ENCODE measurements around the gene DRGX. TPM values are rescaled to one million over a fixed set of nuclear protein-coding genes. Genes with fewer than 3 reads are reported as not detected.

Gene DRGX
- total RNA-seq, 1 donor from 2014 or later = not detected

- Mint-ChIP-seq H3K27ac (ENCODE audit: unreplicated experiment) (no peak overlapping the region), H3K4me3 (ENCODE audit: unreplicated experiment) (no peak overlapping the region), H3K36me3 (ENCODE audit: low read depth, unreplicated experiment) (peaks cover 7% of the 10 kb centered on the region), H3K4me1 (ENCODE audit: unreplicated experiment) (no peaks in the 10 kb centered on the region), H3K27me3 (ENCODE audit: unreplicated experiment) (no peaks in the 10 kb centered on the region), H3K9me3 (ENCODE audit: unreplicated experiment) (no peaks in the 10 kb centered on the region)
- TF ChIP-seq, protein P1, sequence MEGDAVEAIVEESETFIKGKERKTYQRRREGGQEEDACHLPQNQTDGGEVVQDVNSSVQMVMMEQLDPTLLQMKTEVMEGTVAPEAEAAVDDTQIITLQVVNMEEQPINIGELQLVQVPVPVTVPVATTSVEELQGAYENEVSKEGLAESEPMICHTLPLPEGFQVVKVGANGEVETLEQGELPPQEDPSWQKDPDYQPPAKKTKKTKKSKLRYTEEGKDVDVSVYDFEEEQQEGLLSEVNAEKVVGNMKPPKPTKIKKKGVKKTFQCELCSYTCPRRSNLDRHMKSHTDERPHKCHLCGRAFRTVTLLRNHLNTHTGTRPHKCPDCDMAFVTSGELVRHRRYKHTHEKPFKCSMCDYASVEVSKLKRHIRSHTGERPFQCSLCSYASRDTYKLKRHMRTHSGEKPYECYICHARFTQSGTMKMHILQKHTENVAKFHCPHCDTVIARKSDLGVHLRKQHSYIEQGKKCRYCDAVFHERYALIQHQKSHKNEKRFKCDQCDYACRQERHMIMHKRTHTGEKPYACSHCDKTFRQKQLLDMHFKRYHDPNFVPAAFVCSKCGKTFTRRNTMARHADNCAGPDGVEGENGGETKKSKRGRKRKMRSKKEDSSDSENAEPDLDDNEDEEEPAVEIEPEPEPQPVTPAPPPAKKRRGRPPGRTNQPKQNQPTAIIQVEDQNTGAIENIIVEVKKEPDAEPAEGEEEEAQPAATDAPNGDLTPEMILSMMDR (IDR thresholded peaks at IDR 0.05; ENCODE audit: unreplicated experiment) = no peak
- DNase-seq (ENCODE audit: low spot score) = no peak
Measured at GRCh38 chr10:49435225-49435624, 39.3 kb upstream of the DRGX start.

- Mint-ChIP-seq H3K27me3 (ENCODE audit: unreplicated experiment) (peaks cover 2% of the 10 kb centered on the region), H3K36me3 (ENCODE audit: low read depth, unreplicated experiment) (no peaks in the 10 kb centered on the region), H3K4me1 (ENCODE audit: unreplicated experiment) (peaks cover 5% of the 10 kb centered on the region), H3K9me3 (ENCODE audit: unreplicated experiment) (no peaks in the 10 kb centered on the region), H3K27ac (ENCODE audit: unreplicated experiment) (no peak overlapping the region), H3K4me3 (ENCODE audit: unreplicated experiment) (no peak overlapping the region)
- no peak for DNase-seq (ENCODE audit: low spot score)
- TF ChIP-seq, protein P1 (IDR thresholded peaks at IDR 0.05; ENCODE audit: unreplicated experiment) = no peak
Measured at GRCh38 chr10:49433069-49433468, 37.2 kb upstream of the DRGX start.

- Mint-ChIP-seq H3K4me1 (ENCODE audit: unreplicated experiment) (peaks cover 5% of the 10 kb centered on the region), H3K4me3 (ENCODE audit: unreplicated experiment) (no peak overlapping the region), H3K36me3 (ENCODE audit: low read depth, unreplicated experiment) (no peaks in the 10 kb centered on the region), H3K9me3 (ENCODE audit: unreplicated experiment) (no peaks in the 10 kb centered on the region), H3K27me3 (ENCODE audit: unreplicated experiment) (peaks cover 2% of the 10 kb centered on the region), H3K27ac (ENCODE audit: unreplicated experiment) (no peak overlapping the region)
- TF ChIP-seq, protein P1 (IDR thresholded peaks at IDR 0.05; ENCODE audit: unreplicated experiment) = no peak
- no peak for DNase-seq (ENCODE audit: low spot score)
Measured at GRCh38 chr10:49431426-49431825, 35.5 kb upstream of the DRGX start.

- Mint-ChIP-seq H3K4me3 (ENCODE audit: unreplicated experiment) (no peak overlapping the region), H3K4me1 (ENCODE audit: unreplicated experiment) (peaks cover 5% of the 10 kb centered on the region), H3K27me3 (ENCODE audit: unreplicated experiment) (peaks cover 2% of the 10 kb centered on the region), H3K36me3 (ENCODE audit: low read depth, unreplicated experiment) (no peaks in the 10 kb centered on the region), H3K27ac (ENCODE audit: unreplicated experiment) (no peak overlapping the region), H3K9me3 (ENCODE audit: unreplicated experiment) (no peaks in the 10 kb centered on the region)
- DNase-seq (ENCODE audit: low spot score) = no peak
- TF ChIP-seq, protein P1 (IDR thresholded peaks at IDR 0.05; ENCODE audit: unreplicated experiment) = no peak
Measured at GRCh38 chr10:49429458-49429857, 33.6 kb upstream of the DRGX start.

DNA sequence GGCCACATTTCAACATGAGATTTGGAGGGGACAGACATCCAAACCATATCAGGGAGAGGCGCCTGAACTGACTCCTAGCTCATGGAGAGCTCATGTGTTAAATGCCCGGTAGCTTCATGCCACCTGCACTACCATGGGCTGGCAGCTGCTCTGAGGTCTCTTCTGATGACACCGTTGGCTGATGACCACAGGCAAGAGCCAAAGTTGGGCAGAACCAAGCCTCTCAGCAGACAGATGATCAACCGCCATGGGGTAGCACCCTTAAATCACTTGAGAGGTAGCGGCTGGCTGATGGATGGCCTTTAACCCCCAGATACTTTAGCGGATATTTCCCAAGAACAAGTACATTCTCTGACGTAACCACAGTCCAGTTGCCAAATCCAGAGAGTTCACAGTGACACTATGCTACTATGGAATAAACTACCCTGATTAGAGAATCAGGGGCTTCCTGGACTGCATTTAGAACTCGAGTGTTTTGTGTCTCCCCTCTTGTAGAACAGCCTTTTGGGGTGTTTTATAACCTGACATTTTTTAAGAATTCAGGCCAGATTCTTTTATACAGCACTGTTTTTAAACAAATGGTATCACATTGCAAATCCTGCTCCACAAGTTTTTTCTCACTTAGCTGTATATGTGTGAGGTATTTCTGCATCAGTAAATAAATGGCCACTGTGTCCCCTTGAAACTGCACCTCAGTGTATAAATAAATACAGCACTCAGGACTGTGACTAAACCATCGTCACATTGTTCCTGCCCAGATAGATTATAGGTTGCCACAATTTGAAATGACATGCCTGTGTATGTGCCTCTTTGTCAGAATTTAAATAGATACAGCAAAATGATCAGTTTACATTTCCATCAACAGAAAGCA is 30.8 kb upstream of the DRGX start:
- DNase-seq (ENCODE audit: low spot score) = no peak
- Mint-ChIP-seq H3K4me3 (ENCODE audit: unreplicated experiment) (no peak overlapping the region), H3K9me3 (ENCODE audit: unreplicated experiment) (no peaks in the 10 kb centered on the region), H3K4me1 (ENCODE audit: unreplicated experiment) (peaks cover 5% of the 10 kb centered on the region), H3K27ac (ENCODE audit: unreplicated experiment) (no peak overlapping the region), H3K27me3 (ENCODE audit: unreplicated experiment) (peaks cover 2% of the 10 kb centered on the region), H3K36me3 (ENCODE audit: low read depth, unreplicated experiment) (no peaks in the 10 kb centered on the region)
- TF ChIP-seq, protein P1 (IDR thresholded peaks at IDR 0.05; ENCODE audit: unreplicated experiment) = no peak

Measured in endothelial cell (in vitro differentiated cells).